Activated naive CD8-positive, alpha-beta T cell treated with anti-CD3 and anti-CD28 coated beads for 36 hours (primary cell): ENCODE results near the gene PIK3AP1. TPM values are rescaled to one million over a fixed set of nuclear protein-coding genes. Genes with fewer than 3 reads are reported as not detected.

Experiments
- DNase-seq: peaks from one replicate; pipeline ENCODE4 v3.0.0; 2021
- H3K27ac Mint-ChIP-seq: one replicate; pipeline ENCODE4 v1.8.0; 2022; ENCODE audit warnings: mild to moderate bottlenecking, moderate library complexity, mixed read lengths
- H3K27me3 Mint-ChIP-seq: one replicate; pipeline ENCODE4 v1.8.0; 2022; ENCODE audit warnings: mild to moderate bottlenecking, mixed read lengths
- H3K36me3 Mint-ChIP-seq: one replicate; pipeline ENCODE4 v1.8.0; 2021; ENCODE audit warnings: mild to moderate bottlenecking, mixed read lengths
- H3K4me1 Mint-ChIP-seq: one replicate; pipeline ENCODE4 v1.8.0; 2021; ENCODE audit warnings: mixed read lengths
- H3K4me3 Mint-ChIP-seq: one replicate; pipeline ENCODE4 v1.8.0; 2022; ENCODE audit warnings: mild to moderate bottlenecking, moderate library complexity, mixed read lengths
- H3K9me3 Mint-ChIP-seq: one replicate; pipeline ENCODE4 v1.8.0; 2022; ENCODE audit warnings: mixed read lengths
- total RNA-seq, 2 experiments: library from RNA; stranded (reverse); gene quantifications; one replicate each; pipeline ENCODE4 v1.2.3, GENCODE V29; 2021

The PIK3AP1 gene
- total RNA-seq, 2 experiments from 2014 or later = 4.5 to 5.1 TPM

DNA sequence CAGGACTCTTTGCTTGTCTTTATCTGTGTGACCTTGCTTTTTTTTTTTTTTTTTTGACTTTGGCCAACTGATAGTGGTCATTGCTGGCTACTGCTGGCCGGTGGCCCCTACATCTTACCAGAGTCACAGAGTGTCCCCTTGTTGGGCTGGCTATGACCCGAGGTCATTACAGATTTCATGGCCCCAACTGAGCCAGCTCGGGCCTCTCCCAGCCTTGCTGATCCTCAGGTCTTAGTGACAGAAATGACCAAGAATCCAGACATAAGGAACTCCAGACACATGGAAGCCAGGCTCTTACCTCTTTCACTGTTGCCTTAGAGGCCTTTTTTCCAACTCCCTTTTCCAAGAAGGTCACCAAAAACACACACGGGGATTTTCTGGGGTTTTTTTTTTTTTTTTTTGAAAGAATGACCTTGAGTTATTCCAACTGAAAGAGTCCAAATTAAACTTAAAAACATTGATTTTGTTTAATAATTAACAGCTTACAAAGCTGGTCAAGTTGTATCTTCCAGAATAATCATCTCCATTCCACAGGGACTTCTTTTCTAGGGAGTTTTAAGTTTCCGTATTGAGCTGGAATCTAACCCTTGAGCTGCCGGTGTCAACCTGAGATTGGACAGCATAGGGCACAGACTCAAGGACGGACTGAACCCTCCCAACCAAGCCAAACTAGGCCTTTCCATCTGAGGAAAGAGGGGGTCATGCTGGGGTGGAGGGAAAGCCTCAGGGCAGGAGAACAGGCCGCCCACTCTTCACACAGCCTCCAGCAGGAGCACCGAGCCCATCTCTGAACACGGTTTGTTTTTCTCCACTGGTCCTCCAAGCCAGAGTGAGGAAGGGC, 43.8 kb downstream of the PIK3AP1 start:
- Mint-ChIP-seq H3K27me3 (peaks cover 3% of the 10 kb centered on the region), H3K36me3 (no peaks in the 10 kb centered on the region), H3K9me3 (peaks cover 3% of the 10 kb centered on the region), H3K4me3 (no peak overlapping the region), H3K4me1 (peaks cover 11% of the 10 kb centered on the region), H3K27ac (no peak overlapping the region)
- no peak for DNase-seq

GRCh38 chr10:96675846-96676245, 44.5 kb downstream of the PIK3AP1 start:
- no peak for DNase-seq
- Mint-ChIP-seq H3K9me3 (peaks cover 3% of the 10 kb centered on the region), H3K4me1 (peaks cover 17% of the 10 kb centered on the region), H3K27me3 (no peaks in the 10 kb centered on the region), H3K4me3 (no peak overlapping the region), H3K27ac (no peak overlapping the region), H3K36me3 (no peaks in the 10 kb centered on the region)

DNA sequence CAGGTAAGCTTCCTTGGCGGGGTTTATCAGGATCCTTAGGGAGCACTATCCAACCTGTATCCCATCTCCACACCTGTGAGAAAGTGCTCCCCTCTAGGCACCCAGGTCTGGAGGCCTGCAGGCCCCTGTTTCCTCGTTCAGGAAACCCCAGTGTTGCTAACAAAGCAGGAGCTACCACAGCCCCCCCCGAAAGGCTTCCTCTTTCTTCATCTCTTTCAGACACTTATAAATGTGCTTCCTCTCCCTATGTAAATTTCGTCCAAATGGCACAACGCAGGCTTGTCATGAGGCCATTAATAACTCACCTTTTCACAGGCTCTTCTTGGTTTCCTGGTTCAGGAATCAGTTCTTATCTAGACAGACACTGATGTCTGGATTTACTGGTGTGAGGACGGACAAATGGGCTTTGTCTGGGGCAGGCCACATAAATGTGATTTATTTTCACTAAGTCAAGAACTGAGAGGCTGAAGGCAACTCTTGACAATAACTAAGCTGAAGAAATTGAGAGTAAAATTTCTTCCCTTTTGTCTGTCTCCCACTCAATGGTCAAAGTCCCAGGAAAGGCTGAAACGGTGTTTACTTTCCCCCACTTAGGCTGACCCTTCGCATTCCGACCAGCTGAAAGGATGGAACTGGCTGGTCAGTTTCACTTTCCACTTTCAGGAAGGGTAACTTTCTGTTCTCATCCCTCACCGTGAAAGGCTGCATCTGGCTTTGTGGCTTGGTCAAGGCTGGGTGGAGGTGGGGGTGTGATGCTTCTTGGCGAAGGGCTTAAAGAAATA, 46.8 kb downstream of the PIK3AP1 start:
- no peaks in the 10 kb centered on the region for H3K27me3 Mint-ChIP-seq
- H3K36me3 Mint-ChIP-seq = no peaks in the 10 kb centered on the region

DNA sequence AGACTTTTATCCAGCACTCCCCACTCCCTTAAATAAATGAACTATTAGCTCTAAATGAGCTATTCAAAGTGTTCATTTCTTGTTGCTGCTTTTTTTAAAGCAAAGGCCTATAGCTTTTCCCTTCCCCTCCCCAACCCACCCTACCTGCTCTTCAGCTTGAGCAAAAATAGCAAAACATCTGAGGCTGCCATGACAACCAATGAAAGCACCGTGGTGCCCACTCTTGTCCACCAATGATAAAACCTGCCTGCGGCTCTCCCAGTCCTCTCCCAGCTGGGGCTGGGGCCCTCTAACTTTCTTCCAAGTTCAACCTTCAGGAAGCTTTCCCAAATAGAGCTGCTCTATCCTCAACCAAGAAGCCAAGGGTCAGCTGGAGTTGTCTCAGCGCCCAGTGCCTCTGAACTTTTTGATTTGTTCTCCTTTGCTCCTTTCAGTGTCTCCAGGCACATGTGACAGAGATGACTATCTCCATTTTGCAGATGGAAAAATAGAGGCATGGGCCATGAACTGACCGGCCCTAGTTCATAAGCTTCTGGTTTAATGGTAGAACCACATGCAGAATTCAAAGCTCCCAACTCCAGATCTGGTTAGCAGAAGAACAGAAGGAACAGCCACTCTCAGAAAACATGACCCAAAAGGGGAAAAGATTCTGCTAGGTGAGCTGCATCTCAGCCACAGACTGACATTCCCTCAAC, 47.7 kb downstream of the PIK3AP1 start:
- H3K27ac Mint-ChIP-seq = peak overlapping the region; percentile 15
- no peaks in the 10 kb centered on the region for H3K36me3 Mint-ChIP-seq
- no peaks in the 10 kb centered on the region for H3K27me3 Mint-ChIP-seq
- peaks cover 20% of the 10 kb centered on the region for H3K4me1 Mint-ChIP-seq
- no peak overlapping the region for H3K4me3 Mint-ChIP-seq
- no peak for DNase-seq
- H3K9me3 Mint-ChIP-seq = no peaks in the 10 kb centered on the region

More for the DNA sequence above, 46.8 kb downstream of the PIK3AP1 start:
- DNase-seq = no peak
- Mint-ChIP-seq H3K4me1 (peaks cover 18% of the 10 kb centered on the region), H3K4me3 (no peak overlapping the region), H3K9me3 (no peaks in the 10 kb centered on the region), H3K27ac (peak overlapping the region; percentile 63)

- H3K4me1 Mint-ChIP-seq = peaks cover 20% of the 10 kb centered on the region
- H3K4me3 Mint-ChIP-seq = no peak overlapping the region
Observed at GRCh38 chr10:96671211-96671890, 49.0 kb downstream of the PIK3AP1 start.

GRCh38 chr10:96670786-96671185, 49.5 kb downstream of the PIK3AP1 start:
- Mint-ChIP-seq H3K4me1 (peaks cover 18% of the 10 kb centered on the region), H3K27ac (no peak overlapping the region), H3K36me3 (no peaks in the 10 kb centered on the region), H3K27me3 (no peaks in the 10 kb centered on the region), H3K4me3 (no peak overlapping the region), H3K9me3 (no peaks in the 10 kb centered on the region)
- DNase-seq = no peak

More at GRCh38 chr10:96671211-96671890, 49.0 kb downstream of the PIK3AP1 start:
- no peaks in the 10 kb centered on the region for H3K9me3 Mint-ChIP-seq
- no peaks in the 10 kb centered on the region for H3K27me3 Mint-ChIP-seq
- no peak for DNase-seq
- H3K27ac Mint-ChIP-seq = no peak overlapping the region
- H3K36me3 Mint-ChIP-seq = no peaks in the 10 kb centered on the region

- Mint-ChIP-seq H3K4me1 (peaks cover 16% of the 10 kb centered on the region), H3K9me3 (no peaks in the 10 kb centered on the region), H3K27ac (no peak overlapping the region), H3K27me3 (no peaks in the 10 kb centered on the region), H3K4me3 (no peak overlapping the region), H3K36me3 (no peaks in the 10 kb centered on the region)
- no peak for DNase-seq
Observed at GRCh38 chr10:96667401-96667800, 52.9 kb downstream of the PIK3AP1 start.

DNA sequence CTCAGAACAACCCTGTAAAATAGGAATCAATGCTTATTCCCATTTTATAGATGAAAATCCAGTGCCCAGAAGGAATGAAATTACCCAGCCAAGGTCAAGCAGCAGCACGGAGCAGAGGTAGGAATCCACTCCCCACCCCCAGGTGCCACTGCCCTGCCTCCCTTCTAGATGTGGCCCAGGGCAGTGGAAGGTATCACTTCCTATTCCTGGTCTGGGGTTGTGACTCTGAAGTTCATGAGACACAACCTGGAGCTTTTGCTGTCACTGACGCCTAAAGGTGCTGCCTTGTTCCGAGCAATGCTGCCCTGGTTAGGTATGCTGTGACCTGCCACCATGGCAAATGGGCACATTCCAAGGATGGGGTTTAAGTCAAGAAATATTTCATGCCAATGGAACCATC, 53.6 kb downstream of the PIK3AP1 start:
- H3K4me1 Mint-ChIP-seq = peaks cover 16% of the 10 kb centered on the region
- no peak overlapping the region for H3K27ac Mint-ChIP-seq
- H3K4me3 Mint-ChIP-seq = no peak overlapping the region
- no peaks in the 10 kb centered on the region for H3K27me3 Mint-ChIP-seq
- H3K9me3 Mint-ChIP-seq = no peaks in the 10 kb centered on the region
- no peaks in the 10 kb centered on the region for H3K36me3 Mint-ChIP-seq
- no peak for DNase-seq

DNA sequence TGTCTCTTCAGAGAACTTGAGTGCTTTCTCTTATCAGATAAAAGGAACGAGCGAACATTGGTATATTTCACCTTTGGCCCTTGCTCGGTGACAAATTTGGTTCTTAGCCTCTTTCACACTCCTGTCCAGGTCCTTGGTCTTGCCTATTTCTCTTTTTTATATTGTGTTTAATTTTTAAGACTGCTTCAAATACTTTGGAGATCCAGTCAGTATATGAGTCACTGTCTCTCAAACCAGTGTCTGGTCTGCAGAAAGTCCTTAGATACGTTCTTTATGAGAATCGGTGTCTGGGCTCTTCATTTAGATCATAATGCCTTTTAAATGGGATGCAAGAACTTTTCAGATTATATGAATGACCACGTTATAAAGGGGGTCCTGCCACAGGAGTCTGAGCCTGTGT, 55.0 kb downstream of the PIK3AP1 start:
- no peaks in the 10 kb centered on the region for H3K9me3 Mint-ChIP-seq
- no peaks in the 10 kb centered on the region for H3K27me3 Mint-ChIP-seq
- no peaks in the 10 kb centered on the region for H3K36me3 Mint-ChIP-seq
- peaks cover 8% of the 10 kb centered on the region for H3K4me1 Mint-ChIP-seq
- no peak for DNase-seq
- no peak overlapping the region for H3K4me3 Mint-ChIP-seq
- H3K27ac Mint-ChIP-seq = no peak overlapping the region

DNA sequence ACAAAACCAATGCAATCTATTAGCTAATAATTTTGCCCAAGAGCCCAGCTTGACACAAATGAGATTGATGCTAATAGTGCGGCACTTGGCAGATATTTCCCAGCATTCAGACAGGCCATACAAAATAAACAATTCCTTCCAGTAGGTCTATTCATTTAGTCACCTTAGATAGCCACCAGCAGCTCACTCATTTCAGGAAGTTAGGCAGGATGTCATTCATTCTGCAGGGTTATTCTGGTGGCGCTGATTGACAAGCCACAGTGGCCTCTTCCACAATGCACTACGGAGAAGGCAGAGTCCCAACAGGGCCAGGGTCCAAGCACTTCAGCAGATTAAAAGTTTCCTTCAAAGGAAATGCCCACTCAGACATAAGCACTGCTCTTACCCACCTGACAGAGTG, 55.8 kb downstream of the PIK3AP1 start:
- H3K27me3 Mint-ChIP-seq = no peaks in the 10 kb centered on the region
- no peaks in the 10 kb centered on the region for H3K9me3 Mint-ChIP-seq
- no peaks in the 10 kb centered on the region for H3K36me3 Mint-ChIP-seq
- H3K27ac Mint-ChIP-seq = no peak overlapping the region
- no peak for DNase-seq
- H3K4me3 Mint-ChIP-seq = no peak overlapping the region
- H3K4me1 Mint-ChIP-seq = peaks cover 8% of the 10 kb centered on the region

- DNase-seq = no peak
- Mint-ChIP-seq H3K9me3 (no peaks in the 10 kb centered on the region), H3K4me3 (no peak overlapping the region), H3K36me3 (no peaks in the 10 kb centered on the region), H3K4me1 (peaks cover 8% of the 10 kb centered on the region), H3K27me3 (no peaks in the 10 kb centered on the region), H3K27ac (no peak overlapping the region)
Observed at GRCh38 chr10:96663797-96664196, 56.5 kb downstream of the PIK3AP1 start.

DNA sequence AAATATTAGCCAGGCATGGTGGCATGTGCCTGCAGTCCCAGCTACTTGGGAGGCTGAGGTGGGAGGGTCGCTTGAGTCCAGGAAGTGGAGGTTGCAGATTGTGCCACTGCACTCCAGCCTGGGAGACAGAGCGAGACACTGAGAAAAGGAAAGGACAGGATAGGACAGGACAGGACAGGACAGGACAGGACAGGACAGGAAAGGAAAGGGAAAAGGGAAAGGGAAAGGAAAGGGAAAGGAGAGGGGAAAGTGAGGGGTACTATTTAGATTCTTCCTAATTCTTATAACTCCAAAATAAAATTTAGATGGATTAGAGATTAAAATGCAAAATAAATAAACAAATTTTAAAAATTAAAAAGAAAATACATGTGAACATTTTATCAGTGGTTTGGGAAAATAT, 58.7 kb downstream of the PIK3AP1 start:
- no peaks in the 10 kb centered on the region for H3K9me3 Mint-ChIP-seq
- no peaks in the 10 kb centered on the region for H3K36me3 Mint-ChIP-seq
- DNase-seq = no peak
- H3K27ac Mint-ChIP-seq = no peak overlapping the region
- peaks cover 8% of the 10 kb centered on the region for H3K4me1 Mint-ChIP-seq
- H3K27me3 Mint-ChIP-seq = no peaks in the 10 kb centered on the region
- H3K4me3 Mint-ChIP-seq = no peak overlapping the region

DNA sequence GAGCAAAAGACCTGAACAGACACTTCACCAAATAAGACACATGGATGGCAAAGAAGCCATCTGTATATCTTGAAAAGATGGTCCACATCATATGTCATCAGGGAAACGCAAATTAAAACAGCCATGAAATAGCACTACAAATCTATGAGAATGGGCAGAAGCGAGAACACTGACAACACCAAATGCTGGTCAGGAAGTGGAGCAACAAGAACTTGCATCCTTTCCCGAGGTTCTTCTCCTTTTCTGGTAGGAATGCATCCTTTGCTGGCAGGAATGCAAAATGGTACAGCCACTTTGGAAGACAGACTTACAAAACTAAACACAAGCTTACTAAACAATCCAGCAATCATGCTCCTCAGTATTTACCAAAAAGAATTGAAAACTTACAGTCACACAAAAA, 60.0 kb downstream of the PIK3AP1 start:
- Mint-ChIP-seq H3K4me3 (no peak overlapping the region), H3K36me3 (peaks cover 5% of the 10 kb centered on the region), H3K4me1 (peaks cover 8% of the 10 kb centered on the region), H3K27ac (no peak overlapping the region), H3K9me3 (peaks cover 2% of the 10 kb centered on the region), H3K27me3 (no peaks in the 10 kb centered on the region)
- no peak for DNase-seq

- no peak for DNase-seq
- H3K27ac Mint-ChIP-seq = no peak overlapping the region
- peaks cover 3% of the 10 kb centered on the region for H3K4me1 Mint-ChIP-seq
- peaks cover 4% of the 10 kb centered on the region for H3K9me3 Mint-ChIP-seq
- H3K4me3 Mint-ChIP-seq = no peak overlapping the region
- H3K27me3 Mint-ChIP-seq = no peaks in the 10 kb centered on the region
- peaks cover 11% of the 10 kb centered on the region for H3K36me3 Mint-ChIP-seq
Observed at GRCh38 chr10:96658844-96659243, 61.5 kb downstream of the PIK3AP1 start.

DNA sequence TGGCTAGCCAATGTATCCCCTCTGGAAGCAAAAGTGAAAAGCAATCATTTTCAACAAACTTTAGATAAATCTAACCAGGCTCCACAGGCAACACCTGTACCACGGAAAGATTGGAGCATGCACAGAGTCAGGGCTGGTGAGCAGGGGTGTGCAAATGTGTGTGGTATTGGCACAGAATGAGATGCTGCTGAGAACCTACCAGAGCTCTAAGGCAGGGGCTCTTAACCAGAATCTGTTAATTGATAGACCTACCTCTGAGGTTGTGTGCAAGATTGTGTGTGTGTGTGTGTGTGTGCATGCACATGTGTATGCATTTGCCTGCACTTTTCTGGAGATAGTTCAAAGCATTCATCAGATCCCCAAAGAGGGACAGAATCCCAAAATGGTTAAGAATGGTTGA, 62.9 kb downstream of the PIK3AP1 start:
- no peak overlapping the region for H3K27ac Mint-ChIP-seq
- H3K9me3 Mint-ChIP-seq = peaks cover 4% of the 10 kb centered on the region
- no peaks in the 10 kb centered on the region for H3K27me3 Mint-ChIP-seq
- no peak overlapping the region for H3K4me3 Mint-ChIP-seq
- H3K4me1 Mint-ChIP-seq = peaks cover 3% of the 10 kb centered on the region
- peaks cover 13% of the 10 kb centered on the region for H3K36me3 Mint-ChIP-seq
- no peak for DNase-seq
